ENCODE measurements around the gene NCOA7. TPM values are rescaled to one million over a fixed set of nuclear protein-coding genes. Genes with fewer than 3 reads are reported as not detected.
"Not testable (repeated sequence)": the region's sequence is repeated elsewhere in the genome, so short reads cannot be mapped to it uniquely, and the experiment has no call there.

Gene NCOA7
- total RNA-seq, 1 experiment from 2014 or later = 34.2 TPM

GRCh38 chr6:125765944-125766343 is 24.8 kb upstream of the NCOA7 start:
- H3K27ac ChIP-seq (ENCODE audit: low read length) = no peak overlapping the region
- H3K4me3 ChIP-seq (ENCODE audit: low read length) = no peak overlapping the region
- H3K9me2 ChIP-seq (replicated peaks; ENCODE audit: insufficient read depth, low read length) = no peaks in the 10 kb centered on the region
- H3K4me2 ChIP-seq (ENCODE audit: low read depth, low read length, poor library complexity, severe bottlenecking) = no peak overlapping the region
- H3K9me3 ChIP-seq (ENCODE audit: low read length) = no peaks in the 10 kb centered on the region
- no peak for DNase-seq
- H4K20me1 ChIP-seq (ENCODE audit: insufficient read depth, low read depth, low read length) = no peaks in the 10 kb centered on the region
- no peaks in the 10 kb centered on the region for H3K4me1 ChIP-seq (ENCODE audit: low read length)
- H3K27me3 ChIP-seq (ENCODE audit: low read length) = no peaks in the 10 kb centered on the region
- H3K36me3 ChIP-seq (ENCODE audit: insufficient read depth, low read length) = no peaks in the 10 kb centered on the region
- H3K79me2 ChIP-seq (ENCODE audit: low read length) = no peaks in the 10 kb centered on the region
- no peak overlapping the region for H3K9ac ChIP-seq (ENCODE audit: low read length)
- no peak overlapping the region for H2AFZ ChIP-seq (ENCODE audit: low read length)

- H3K36me3 ChIP-seq (ENCODE audit: insufficient read depth, low read length) = no peaks in the 10 kb centered on the region
Observed at GRCh38 chr6:125766641-125767040, 24.1 kb upstream of the NCOA7 start.

DNA sequence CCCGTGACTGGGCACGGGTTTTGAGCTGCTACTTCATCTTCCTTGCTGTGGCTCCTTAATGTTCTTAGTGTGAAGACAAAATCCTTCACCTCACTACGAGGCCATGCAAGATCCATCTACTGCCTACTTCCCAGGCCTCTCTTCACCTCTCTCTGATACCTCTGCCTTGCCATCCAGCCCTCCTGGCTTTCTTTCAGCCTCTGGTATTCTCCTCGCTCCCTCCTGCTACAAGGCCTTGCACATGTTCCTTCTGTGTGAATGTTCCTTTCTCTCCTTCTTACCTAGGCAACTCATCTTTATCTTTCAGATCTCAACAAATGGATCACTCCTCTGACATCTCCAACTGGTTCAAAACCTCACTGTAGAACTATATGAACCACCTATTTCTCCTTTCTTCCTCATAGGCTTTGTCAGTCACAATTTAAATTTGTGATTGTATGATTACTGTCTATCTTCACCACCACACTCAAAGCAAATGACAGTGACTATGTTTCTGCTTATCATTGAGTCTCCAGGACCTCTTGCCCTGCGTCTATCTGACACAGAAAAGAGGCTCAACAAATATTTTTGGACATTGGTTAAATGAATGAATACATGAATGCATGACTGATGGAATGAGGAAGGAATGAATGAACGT is 21.5 kb upstream of the NCOA7 start:
- Histone ChIP-seq H3K27ac (ENCODE audit: low read length) (no peak overlapping the region), H3K36me3 (ENCODE audit: insufficient read depth, low read length) (no peaks in the 10 kb centered on the region), H4K20me1 (ENCODE audit: insufficient read depth, low read depth, low read length) (no peaks in the 10 kb centered on the region), H3K9me3 (ENCODE audit: low read length) (no peaks in the 10 kb centered on the region), H2AFZ (ENCODE audit: low read length) (0 out of 2 replicates have a peak overlapping the region, but pooled peaks have one; percentile 6), H3K4me1 (ENCODE audit: low read length) (no peaks in the 10 kb centered on the region; the same call in 1 of the 2 replicates), H3K27me3 (ENCODE audit: low read length) (no peaks in the 10 kb centered on the region), H3K9me2 (replicated peaks; ENCODE audit: insufficient read depth, low read length) (no peaks in the 10 kb centered on the region), H3K79me2 (ENCODE audit: low read length) (no peaks in the 10 kb centered on the region), H3K4me3 (ENCODE audit: low read length) (no peak overlapping the region), H3K9ac (ENCODE audit: low read length) (no peak overlapping the region), H3K4me2 (ENCODE audit: low read depth, low read length, poor library complexity, severe bottlenecking) (no peak overlapping the region)
- DNase-seq = no peak

More at GRCh38 chr6:125766641-125767040, 24.1 kb upstream of the NCOA7 start:
- Histone ChIP-seq H3K79me2 (ENCODE audit: low read length) (no peaks in the 10 kb centered on the region), H3K27me3 (ENCODE audit: low read length) (no peaks in the 10 kb centered on the region), H3K9ac (ENCODE audit: low read length) (no peak overlapping the region), H3K9me2 (replicated peaks; ENCODE audit: insufficient read depth, low read length) (no peaks in the 10 kb centered on the region), H3K4me1 (ENCODE audit: low read length) (no peaks in the 10 kb centered on the region), H4K20me1 (ENCODE audit: insufficient read depth, low read depth, low read length) (no peaks in the 10 kb centered on the region), H3K4me3 (ENCODE audit: low read length) (no peak overlapping the region), H3K9me3 (ENCODE audit: low read length) (no peaks in the 10 kb centered on the region), H2AFZ (ENCODE audit: low read length) (no peak overlapping the region), H3K27ac (ENCODE audit: low read length) (no peak overlapping the region), H3K4me2 (ENCODE audit: low read depth, low read length, poor library complexity, severe bottlenecking) (no peak overlapping the region)
- DNase-seq = no peak

DNA sequence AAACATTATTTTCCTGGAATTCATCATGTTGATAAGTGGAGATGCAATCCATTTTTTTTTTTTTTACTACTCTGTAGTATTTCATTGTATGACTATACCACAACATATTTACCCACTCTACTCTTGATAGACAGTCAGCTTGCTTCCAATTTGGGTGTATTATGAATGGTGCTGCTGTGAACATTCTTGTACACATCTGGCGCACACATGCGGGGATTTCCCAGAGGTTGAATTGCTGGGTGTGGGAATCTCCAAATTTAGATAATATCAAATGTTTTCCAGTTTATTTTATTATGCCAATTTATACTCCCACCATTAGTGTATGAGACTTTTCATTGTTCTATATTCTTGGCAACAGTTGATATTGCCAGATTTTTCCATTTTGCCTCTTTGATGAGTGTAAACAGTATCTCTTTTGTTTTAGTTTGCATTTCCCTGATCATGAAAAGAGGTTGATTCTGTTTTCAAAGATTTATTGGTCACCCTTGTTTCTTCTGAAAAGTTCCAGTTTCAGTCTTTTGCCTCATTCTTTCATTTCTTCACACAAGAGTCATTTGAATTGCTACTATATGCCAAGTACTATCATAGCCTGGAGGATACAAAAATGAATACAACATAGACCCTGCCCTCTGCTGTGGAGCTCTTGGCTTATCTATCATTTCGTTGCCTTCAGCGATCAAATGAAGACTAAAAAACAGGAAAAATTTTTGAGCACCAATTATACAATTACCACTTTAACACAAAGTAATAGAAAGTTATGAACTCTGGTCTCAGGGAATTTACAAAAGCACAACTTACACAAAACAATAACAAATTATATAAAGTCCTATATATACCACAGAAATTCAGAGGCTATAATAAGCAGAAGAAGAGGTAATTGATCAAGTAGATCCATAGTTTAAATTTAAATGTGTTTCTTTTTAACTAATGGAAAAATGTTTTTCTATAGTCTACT is 17.1 kb upstream of the NCOA7 start:
- Histone ChIP-seq H3K4me2 (ENCODE audit: low read depth, low read length, poor library complexity, severe bottlenecking) (no peak overlapping the region), H3K79me2 (ENCODE audit: low read length) (no peaks in the 10 kb centered on the region), H3K36me3 (ENCODE audit: insufficient read depth, low read length) (no peaks in the 10 kb centered on the region), H3K4me1 (ENCODE audit: low read length) (peaks cover 3% of the 10 kb centered on the region; the same call in 1 of the 2 replicates), H3K4me3 (ENCODE audit: low read length) (no peak overlapping the region), H3K9me2 (replicated peaks; ENCODE audit: insufficient read depth, low read length) (no peaks in the 10 kb centered on the region), H3K27me3 (ENCODE audit: low read length) (no peaks in the 10 kb centered on the region), H3K9me3 (ENCODE audit: low read length) (no peaks in the 10 kb centered on the region), H3K27ac (ENCODE audit: low read length) (no peak overlapping the region), H3K9ac (ENCODE audit: low read length) (no peak overlapping the region), H2AFZ (ENCODE audit: low read length) (no peak overlapping the region), H4K20me1 (ENCODE audit: insufficient read depth, low read depth, low read length) (no peaks in the 10 kb centered on the region)
- DNase-seq = no peak

- not testable (repeated sequence) for H3K27me3 ChIP-seq (ENCODE audit: low read length); DNase-seq; H3K9ac ChIP-seq (ENCODE audit: low read length); H3K4me2 ChIP-seq (ENCODE audit: low read depth, low read length, poor library complexity, severe bottlenecking); H4K20me1 ChIP-seq (ENCODE audit: insufficient read depth, low read depth, low read length); H2AFZ ChIP-seq (ENCODE audit: low read length); H3K9me3 ChIP-seq (ENCODE audit: low read length); H3K27ac ChIP-seq (ENCODE audit: low read length); H3K36me3 ChIP-seq (ENCODE audit: insufficient read depth, low read length); H3K4me3 ChIP-seq (ENCODE audit: low read length); H3K9me2 ChIP-seq (replicated peaks; ENCODE audit: insufficient read depth, low read length); H3K79me2 ChIP-seq (ENCODE audit: low read length)
- H3K4me1 ChIP-seq (ENCODE audit: low read length) = peaks cover 14% of the 10 kb centered on the region; the same call in 1 of the 2 replicates
Observed at GRCh38 chr6:125776107-125776826, 14.5 kb upstream of the NCOA7 start.

DNA sequence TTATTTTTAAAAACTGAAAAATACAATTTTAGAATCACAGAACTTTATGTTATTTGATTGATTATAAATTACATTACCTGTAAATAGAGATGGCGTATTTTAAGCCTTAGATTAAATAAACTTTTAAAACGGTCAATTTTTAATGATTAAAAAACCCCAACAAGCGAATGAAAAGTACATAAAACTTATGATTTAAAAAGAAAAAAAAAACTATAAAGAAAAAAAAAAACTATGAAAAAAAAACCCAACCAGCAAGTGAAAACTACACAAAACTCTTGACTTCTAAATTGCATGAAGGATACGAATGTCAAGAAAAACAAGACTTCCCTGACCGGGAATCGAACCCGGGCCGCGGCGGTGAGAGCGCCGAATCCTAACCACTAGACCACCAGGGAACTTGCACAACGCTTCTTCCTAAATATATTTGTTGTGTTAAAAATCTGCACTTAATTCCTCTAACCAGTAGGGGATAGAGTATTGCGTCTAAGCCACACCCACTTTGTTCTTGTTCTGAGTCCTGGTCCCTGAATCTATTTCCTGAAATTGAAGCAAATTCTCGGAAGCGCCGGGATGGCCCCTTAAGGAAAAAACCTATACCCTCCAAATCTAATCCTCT is 10.7 kb upstream of the NCOA7 start:
- peak; percentile 97 for DNase-seq

DNA sequence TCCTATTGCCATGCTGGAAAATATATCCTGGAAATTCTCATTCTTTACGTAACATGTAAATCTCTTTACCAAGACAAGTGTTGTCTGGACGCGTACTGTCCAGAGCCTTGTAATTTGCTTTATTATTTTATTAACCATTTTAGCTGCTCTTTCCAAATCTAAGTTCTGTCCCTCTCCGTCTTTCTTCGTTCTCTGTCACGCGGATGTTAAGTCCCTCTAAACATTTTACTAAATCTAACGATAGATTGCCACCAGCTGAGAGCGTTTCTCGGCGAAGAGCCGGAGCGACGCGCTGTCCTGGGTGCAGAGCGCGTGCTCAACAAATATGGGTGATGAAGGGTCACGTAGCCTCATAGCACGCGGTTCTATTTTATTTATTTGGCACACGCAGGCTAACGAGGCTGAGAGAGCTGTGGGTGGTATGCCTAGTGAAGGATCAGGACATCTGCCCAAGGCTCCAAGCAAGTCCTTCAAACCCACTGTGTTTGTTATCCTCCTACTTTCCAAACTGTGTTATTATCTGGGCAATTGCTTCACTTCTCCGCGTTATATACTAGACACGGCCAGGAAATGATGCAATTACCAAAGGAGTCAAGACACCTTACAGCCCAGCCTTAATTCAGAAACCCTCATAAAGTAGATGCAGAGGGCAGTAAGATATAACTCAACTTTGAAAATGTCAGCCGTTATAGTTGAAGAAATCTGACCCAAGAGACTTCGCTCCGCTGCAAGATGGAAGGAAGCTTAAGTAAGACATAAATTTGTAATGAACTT is 10.0 kb upstream of the NCOA7 start:
- peak; percentile 91 for DNase-seq
- peaks cover 34% of the 10 kb centered on the region for H3K79me2 ChIP-seq (ENCODE audit: low read length)
- H3K27ac ChIP-seq (ENCODE audit: low read length) = peak overlapping the region; percentile 96
- H2AFZ ChIP-seq (ENCODE audit: low read length) = peak overlapping the region; percentile 92
- peak overlapping the region; percentile 86 for H3K9ac ChIP-seq (ENCODE audit: low read length)
- H3K27me3 ChIP-seq (ENCODE audit: low read length) = no peaks in the 10 kb centered on the region
- no peaks in the 10 kb centered on the region for H3K9me2 ChIP-seq (replicated peaks; ENCODE audit: insufficient read depth, low read length)
- H3K36me3 ChIP-seq (ENCODE audit: insufficient read depth, low read length) = no peaks in the 10 kb centered on the region
- peaks cover 35% of the 10 kb centered on the region for H3K4me1 ChIP-seq (ENCODE audit: low read length)
- no peaks in the 10 kb centered on the region for H3K9me3 ChIP-seq (ENCODE audit: low read length)
- H4K20me1 ChIP-seq (ENCODE audit: insufficient read depth, low read depth, low read length) = no peaks in the 10 kb centered on the region
- H3K4me2 ChIP-seq (ENCODE audit: low read depth, low read length, poor library complexity, severe bottlenecking) = peak overlapping the region; percentile 96
- H3K4me3 ChIP-seq (ENCODE audit: low read length) = peak overlapping the region; percentile 82

More for the DNA sequence above, 10.7 kb upstream of the NCOA7 start:
- H3K9me3 ChIP-seq (ENCODE audit: low read length) = no peaks in the 10 kb centered on the region
- no peaks in the 10 kb centered on the region for H3K9me2 ChIP-seq (replicated peaks; ENCODE audit: insufficient read depth, low read length)
- no peaks in the 10 kb centered on the region for H4K20me1 ChIP-seq (ENCODE audit: insufficient read depth, low read depth, low read length)
- no peaks in the 10 kb centered on the region for H3K36me3 ChIP-seq (ENCODE audit: insufficient read depth, low read length)
- peak overlapping the region; percentile 96 for H3K27ac ChIP-seq (ENCODE audit: low read length)
- peak overlapping the region; percentile 96 for H3K4me2 ChIP-seq (ENCODE audit: low read depth, low read length, poor library complexity, severe bottlenecking)
- peak overlapping the region; percentile 82 for H3K4me3 ChIP-seq (ENCODE audit: low read length)
- H3K27me3 ChIP-seq (ENCODE audit: low read length) = no peaks in the 10 kb centered on the region
- H3K4me1 ChIP-seq (ENCODE audit: low read length) = peaks cover 35% of the 10 kb centered on the region
- H3K79me2 ChIP-seq (ENCODE audit: low read length) = peaks cover 34% of the 10 kb centered on the region
- peak overlapping the region; percentile 92 for H2AFZ ChIP-seq (ENCODE audit: low read length)
- H3K9ac ChIP-seq (ENCODE audit: low read length) = peak overlapping the region; percentile 86
